GM21723 (cell line): Measurements from ENCODE around the gene CROCC2.

Source experiments
- ATAC-seq: cut with Tn5 transposase; IDR thresholded peaks from one replicate; pipeline ENCODE4 v1.9.1; 2021; ENCODE audit warnings: mild to moderate bottlenecking, moderate library complexity; ENCODE audit not compliant: unreplicated experiment

CROCC2 gene

GRCh38 chr2:240875228-240876034 lies 30.7 kb upstream of the CROCC2 start:
- ATAC-seq = no peak

GRCh38 chr2:240876035-240876474 lies 30.1 kb upstream of the CROCC2 start:
- no peak for ATAC-seq

- no peak for ATAC-seq
These were observed 29.5 kb upstream of the CROCC2 start for GRCh38 chr2:240876475-240877251.

GRCh38 chr2:240877460-240878340 lies 28.4 kb upstream of the CROCC2 start:
- ATAC-seq = no peak

DNA sequence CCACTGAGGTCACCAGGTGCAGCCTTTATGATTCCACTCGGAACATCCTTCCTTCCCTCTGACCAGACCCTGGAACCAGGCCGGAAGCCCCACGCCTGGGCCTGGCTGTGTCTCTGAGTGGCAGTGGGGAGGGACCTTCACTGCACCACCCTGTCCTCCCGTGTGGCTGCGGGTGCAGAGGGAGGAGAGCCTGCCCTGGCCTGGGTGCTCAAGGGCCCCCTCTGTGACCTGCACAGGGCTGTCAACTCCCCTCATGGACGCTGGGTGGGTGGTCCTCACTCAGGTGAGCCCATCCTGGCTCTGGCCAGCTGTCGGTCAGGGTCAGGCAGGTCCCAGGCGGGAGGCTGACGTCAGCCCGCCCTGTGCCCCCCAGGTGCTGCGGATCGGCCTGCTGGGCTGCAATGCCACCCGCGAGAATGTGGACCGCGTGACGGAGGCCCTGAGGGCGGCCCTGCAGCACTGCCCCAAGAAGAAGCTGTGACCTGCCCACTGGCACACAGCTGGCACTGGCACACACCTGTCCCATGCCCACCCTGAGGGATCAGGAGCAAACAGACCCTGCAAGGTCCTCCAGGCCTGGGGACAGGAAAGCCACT lies 27.7 kb upstream of the CROCC2 start:
- no peak for ATAC-seq

DNA sequence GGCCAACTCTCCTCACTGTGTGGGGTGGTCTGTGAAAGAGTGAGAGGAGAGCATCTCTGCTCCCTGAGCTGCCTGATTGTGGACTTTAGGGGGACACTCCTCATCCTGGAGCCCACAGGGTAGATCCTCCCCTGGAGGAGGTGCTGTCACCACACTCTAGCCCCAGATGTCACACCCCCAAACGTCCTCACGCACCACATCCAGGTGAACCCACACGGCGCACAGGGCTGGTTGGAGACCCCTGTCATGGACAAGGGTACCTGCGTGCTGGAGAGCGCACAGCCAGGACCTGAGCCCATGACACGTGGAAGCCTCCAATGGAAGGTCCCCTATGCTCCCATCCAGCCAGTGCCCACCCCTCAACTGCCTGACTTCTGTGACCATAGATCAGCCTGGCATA lies 27.0 kb upstream of the CROCC2 start:
- ATAC-seq = no peak

- ATAC-seq = no peak
These were observed 24.2 kb upstream of the CROCC2 start for GRCh38 chr2:240881913-240882312.

DNA sequence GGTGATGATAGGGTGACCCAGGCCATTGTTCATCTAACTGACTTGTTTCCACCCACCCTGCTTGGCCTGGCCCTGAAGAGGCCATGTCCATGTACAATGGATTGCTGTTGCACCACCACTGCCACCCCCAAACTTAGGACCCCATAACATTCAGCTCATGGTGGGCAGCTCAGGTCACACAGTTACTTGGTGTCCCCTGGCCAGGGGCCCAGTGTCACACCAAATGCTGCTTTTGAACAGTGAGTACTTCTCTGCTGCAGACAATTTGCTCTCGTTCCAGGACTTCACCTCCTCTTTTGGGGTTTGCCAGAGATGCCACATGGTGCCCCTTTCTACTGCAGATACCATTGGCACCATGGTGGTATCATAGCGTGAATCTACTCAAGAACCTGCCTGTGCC lies 21.9 kb upstream of the CROCC2 start:
- ATAC-seq = no peak

- no peak for ATAC-seq
These were observed 21.4 kb upstream of the CROCC2 start for GRCh38 chr2:240884745-240885144.

- no peak for ATAC-seq
These were observed 20.6 kb upstream of the CROCC2 start for GRCh38 chr2:240885566-240885965.

GRCh38 chr2:240886023-240886565 lies 20.0 kb upstream of the CROCC2 start:
- ATAC-seq = no peak

DNA sequence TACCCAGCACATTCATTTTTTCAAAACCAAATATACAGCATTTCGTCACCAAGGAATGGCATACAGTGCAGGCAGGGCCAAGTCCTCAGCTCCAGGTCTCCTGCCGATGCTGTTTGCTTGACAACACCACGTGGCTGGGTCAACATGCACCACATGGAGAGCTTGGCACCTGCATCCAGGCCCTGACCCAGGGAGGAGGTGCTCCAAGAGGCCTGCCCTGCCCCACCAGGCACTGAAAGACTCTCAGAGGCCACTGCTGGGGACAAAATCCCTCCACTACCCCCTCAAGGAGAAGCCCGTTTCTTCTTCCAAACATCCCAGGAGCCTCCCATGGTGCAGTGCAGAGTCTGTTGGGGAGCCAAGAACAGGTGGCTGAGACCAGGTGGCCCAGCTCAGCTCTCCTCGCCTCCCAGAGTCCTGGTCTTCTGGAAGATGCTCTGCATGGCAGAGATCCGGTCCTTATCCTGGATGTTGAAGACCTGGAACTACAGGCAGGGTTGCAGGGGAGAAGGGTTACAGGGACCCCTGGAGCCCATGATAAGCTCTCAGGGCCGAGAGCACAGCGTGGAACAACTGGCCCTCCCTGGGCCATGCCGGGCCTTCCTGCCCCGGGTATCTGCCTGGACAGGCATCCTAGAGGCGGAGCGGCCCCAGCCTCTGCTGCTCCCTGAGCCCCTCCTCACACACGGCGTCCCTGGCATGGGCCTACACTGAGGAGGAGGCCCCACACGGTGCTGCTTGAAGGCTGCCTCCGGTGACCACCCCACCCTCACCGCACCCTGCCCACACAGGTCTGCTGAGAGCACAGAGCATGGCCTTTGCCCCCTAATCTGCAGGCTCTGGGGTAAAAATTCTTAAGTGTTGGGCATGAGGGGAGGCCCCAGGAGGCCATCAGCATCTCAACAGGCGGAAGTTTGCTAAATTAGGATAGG lies 19.2 kb upstream of the CROCC2 start:
- ATAC-seq = no peak

DNA sequence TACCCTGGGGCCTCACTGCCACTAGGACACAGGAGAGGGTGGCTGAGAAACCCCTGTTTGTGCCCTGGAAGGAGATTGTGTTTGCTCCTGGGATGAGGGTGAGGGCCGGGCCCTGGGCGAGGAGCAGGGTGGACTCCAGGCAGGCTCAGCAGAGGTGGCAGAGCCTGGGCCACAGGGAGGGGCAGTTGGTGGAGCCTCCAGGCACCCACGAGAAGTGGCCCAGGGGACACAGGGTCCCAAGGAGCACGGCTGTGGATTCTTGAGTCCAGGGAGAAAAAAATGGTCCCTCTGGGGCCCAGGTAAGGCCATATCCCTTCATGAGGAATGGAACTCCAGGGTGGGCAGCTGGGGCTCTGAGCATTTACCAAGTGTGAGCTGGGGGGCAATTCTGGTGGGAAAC lies 18.5 kb upstream of the CROCC2 start:
- no peak for ATAC-seq

- ATAC-seq = no peak
These were observed 17.8 kb upstream of the CROCC2 start for GRCh38 chr2:240888130-240888889.

GRCh38 chr2:240888890-240889573 lies 17.1 kb upstream of the CROCC2 start:
- ATAC-seq = no peak

DNA sequence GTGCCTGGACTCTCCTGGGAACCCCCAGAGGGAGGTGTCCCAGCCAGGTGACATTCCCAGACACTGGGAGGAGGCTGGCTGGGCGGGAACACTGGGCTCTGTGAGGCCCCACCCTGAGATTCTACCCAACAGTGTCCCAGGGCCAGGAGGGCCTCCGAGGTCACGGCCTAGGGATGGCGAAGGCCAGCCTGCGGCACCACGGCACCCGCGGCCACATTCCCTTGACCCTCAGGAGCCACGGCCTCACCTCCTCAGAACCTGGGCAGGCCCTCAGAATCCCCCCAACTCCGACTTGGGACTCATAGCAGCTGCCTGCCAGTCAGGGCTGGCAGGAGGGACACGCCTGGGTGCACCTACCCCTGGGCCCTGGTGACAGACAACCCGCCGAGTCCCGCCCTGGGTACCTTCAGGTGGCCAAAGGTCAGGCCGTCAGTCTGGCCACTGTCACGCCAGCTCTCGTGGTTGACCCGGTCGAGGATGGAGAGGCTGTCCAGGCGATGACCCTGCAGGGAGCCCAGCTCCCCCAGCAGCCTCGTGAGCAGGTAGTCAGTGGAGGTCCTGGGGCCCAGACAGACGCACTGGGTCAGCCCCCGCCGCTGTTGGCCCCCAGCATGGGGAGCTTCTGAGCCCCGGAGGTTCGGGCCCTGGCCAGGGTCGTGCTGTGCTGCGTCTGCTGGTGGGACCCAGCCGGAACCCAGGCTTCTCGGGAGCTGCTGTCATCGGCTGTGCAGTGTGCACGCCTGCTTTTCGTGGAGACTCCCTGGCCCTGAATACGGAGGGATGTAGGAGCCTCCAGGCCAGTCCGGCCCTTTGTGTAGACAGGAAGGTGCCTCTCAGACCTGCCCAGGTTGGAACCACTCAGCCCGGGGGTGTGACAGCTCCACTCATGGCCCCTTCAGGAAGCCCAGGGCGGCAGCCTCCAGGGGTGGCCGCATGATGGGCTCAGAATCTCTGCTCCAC lies 16.3 kb upstream of the CROCC2 start:
- ATAC-seq = no peak

GRCh38 chr2:240890691-240891090 lies 15.4 kb upstream of the CROCC2 start:
- no peak for ATAC-seq
